GM21737 (cell line): ENCODE results near the gene SIPA1L3.

Experiments used
- ATAC-seq: cut with Tn5 transposase; IDR thresholded peaks from one replicate; pipeline ENCODE4 v1.9.1; 2021; ENCODE audit warnings: mild to moderate bottlenecking, moderate library complexity; ENCODE audit not compliant: unreplicated experiment

SIPA1L3 gene

DNA sequence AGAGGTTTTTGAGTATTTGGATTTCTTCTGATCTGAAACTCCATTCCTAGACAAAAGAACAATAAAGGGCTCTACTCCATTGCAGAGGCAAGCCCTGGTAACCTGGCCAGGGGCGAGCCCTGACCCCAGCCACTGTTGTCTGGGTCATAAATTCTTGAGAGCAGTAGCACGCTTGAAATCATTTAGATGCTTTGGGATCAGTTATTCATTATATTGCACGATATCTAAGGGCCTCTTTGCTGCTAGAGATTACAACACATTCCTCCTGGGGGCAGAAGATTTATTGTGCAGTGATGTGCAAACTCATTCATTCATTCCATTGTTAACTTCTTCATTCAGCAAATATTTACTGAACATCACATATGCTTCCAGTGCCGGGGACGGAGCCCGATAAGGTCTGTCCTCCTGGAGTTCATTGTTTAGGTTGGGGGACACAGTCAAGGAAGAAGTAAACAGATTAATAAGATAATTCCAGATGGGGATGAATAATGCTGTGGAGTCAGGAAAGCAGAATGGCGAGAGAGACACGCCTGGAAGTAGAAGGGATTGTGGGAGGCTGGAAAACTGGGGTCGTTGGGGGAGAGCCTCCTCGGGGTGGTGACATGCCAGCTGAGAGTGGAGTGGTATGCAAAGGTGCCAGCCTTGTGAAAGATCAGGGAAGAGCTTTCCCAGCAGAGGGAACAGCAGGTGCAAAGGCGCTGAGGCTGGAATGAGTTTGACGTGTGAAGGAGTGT lies 34.9 kb downstream of the SIPA1L3 start:
- no peak for ATAC-seq

DNA sequence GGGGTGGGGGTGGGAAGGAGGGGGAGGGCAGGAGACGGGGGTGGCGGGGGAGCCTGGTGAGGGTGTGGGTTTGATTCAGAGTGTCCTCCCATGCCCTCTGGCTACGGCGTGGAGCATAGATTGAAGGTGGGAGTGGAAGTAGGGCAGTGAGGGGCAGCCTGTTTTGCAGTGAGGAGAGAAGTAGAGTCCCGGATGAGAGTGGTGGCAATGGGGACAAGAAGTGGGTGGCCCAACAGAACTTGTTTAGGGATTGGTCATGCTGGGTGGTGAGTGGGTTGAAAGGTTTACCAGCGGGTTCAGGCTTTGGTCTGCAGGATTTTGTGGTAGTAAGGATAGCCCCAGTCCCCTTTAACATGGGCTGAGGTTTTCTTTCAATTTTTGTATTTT lies 35.5 kb downstream of the SIPA1L3 start:
- no peak for ATAC-seq

DNA sequence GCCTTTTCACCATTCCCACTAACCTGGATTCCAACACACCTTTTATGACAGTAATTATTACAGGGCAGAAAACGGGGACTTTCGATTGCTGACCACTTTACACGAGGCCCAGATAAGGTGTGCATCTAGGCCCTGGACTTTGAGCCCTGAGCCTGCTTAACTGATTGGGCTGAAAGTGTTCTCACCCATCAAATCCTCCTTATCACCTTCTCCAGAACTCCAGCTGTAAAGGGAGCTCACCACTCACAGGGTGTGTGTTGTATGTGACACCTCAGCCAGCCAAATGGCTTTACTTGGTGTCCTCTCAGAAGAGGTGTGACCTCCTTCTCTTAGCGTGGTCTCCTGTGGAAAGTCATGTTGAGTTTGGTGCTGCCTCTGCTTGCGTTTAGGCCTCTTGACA lies 36.5 kb downstream of the SIPA1L3 start:
- ATAC-seq: no peak

DNA sequence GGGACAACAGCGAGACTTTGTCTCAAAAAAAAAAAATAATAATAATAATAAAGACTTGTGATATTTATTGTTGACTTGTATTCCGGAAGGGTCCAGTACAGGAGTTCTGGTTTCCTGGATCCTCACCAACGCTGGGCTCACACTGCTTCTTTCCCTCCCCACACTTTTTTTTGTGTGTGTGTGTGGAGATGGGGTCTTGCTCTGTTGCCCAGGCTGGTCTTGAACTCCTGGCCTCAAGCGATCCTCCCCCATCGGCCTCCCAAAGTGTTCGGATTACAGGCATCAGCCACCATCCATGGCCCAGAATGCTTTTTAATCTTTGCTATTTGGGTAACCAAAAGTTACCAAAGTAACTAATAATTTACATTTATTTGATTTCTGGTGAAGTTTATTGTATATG lies 39.1 kb downstream of the SIPA1L3 start:
- ATAC-seq: no peak

DNA sequence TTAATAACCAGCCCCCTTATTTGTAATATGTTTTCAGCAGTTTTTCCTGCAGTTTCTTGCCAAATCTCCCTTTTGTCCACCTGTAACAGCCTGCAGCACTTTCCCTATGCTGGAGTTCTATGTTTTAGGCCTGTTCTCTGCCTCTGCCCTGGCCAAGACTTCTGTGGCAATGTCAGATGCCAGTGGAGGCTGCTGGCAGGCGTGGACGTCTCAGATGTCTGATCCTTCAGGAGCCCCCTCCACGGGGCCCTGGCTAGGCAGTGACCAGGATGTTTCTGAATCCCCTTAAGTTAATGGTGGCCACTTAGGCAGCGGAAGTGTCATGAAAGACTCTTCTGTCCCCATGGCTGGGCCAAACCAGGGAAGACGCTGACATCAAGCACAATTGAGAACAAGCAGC lies 40.8 kb downstream of the SIPA1L3 start:
- ATAC-seq: no peak

DNA sequence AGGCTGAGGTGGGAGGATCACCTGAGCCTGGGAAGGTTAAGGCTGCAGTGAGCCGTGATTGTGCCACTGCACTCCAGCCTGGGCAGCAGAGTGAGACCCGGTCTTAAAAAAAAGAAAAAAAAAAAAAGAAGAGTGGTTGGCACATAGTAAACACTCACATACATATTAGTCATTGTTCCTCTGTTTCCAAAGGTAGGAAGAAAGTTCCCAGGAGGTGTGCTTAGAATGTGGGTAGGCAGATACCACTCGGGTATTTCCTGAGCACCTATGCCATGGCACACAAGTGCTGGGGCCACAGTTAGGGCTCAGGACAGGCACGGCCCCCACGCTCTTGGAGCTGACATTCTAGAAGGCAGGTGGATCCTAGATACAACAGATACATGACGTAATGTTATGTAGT lies 41.4 kb downstream of the SIPA1L3 start:
- ATAC-seq: no peak

DNA sequence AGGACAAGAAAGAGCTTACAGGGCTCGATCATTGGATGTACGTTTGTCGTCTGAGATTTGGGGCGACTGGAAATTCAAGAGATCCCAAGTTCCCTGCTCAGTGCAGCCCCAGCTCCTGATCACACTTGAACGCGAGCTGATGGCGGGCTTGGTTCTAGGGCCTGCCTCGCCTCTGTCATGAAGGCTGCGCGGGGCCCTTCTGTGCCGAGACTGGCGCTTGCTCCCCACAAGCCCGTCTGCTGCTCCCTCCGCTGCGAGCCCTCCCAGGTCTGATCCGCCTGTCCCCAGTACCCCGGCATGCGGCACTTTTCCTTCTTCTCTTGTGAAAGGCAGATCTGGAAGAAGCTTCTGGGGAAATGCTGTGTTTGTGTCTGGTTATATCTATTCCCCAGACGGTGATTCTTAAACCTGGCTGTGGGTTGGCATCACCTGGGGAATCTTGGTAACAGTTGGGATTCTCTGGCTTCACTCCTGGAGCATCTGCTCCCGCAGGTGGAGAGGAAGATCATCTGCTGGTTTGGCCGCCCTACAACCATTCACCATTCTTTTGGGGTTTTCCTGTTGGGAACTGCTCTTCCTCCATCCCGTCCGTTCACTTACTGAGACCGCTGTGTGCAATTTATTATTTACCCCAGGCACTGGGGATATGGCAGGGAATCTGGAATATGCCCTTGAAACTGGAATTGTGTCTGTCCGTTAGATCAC lies 43.6 kb downstream of the SIPA1L3 start:
- ATAC-seq: no peak

DNA sequence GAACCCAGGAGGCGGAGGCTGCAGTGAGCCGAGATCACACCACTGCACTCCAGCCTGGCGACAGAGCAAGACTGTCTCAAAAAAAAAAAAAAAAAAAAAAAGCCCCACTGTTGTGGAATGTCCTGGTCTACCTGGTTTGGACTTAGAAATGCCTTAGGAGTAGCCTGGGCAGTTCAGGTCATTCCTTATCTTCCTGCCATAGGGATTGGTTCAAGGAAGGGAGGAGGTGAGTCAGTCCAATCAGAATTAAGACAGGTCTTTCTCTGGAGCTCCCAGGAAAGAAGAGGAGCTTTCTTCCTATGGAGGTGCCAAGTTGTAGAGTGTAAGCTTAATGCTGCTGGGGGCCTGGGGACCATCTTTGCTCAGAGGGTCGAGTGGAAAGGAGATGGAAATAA lies 44.8 kb downstream of the SIPA1L3 start:
- ATAC-seq: no peak

DNA sequence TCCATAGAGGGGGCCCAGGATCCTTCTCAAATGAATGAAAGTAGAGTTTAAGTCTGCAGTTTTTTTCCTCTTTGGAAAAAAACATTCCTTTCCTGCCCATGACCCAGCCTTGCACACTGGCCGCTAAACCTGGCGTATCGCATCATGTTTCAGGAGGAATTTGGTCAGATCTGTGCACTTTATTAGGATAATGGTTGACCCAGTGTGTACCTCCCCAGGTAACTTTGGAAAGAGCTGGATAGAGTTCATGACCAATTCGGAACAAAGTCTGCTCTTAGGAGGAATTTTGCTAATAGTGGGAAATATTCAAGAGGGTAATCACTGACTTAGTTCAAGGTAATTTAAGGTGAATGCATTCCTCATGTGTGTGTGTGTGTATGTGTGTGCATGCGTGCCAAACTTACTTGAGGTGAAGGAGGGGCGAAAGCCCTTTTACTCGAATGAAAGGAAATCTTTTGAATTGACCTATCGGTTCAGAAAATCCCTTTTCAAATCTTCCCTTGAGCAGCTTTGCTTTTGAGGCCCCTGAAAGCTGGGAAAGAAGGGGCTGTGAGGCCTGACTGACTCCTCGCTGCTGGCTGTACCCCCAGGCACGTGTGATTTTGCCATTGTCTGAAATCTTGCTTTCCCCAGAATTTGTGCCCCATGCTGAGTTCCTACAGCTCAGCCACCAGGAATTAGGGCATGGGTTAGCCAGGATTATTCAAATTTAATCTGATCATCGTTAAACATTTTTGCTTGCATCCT lies 46.3 kb downstream of the SIPA1L3 start:
- ATAC-seq: no peak

DNA sequence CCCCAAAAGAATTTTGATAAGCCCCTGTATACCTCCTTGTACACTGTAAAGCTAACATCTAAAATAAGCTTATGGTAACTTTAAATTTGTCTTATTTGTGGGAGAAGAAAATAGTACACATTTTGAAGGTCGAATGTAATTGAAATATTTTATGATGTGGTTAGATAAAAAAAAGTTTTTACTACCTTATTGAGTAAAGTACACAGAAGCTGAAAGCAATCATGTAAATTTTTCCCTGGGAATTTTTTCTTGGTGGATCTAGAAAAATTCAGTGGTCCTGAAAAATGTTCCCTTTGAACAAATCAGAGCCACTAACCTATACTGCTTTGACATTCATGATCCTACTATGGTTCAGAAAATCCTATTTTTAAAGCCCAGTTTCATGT lies 46.9 kb downstream of the SIPA1L3 start:
- no peak for ATAC-seq

DNA sequence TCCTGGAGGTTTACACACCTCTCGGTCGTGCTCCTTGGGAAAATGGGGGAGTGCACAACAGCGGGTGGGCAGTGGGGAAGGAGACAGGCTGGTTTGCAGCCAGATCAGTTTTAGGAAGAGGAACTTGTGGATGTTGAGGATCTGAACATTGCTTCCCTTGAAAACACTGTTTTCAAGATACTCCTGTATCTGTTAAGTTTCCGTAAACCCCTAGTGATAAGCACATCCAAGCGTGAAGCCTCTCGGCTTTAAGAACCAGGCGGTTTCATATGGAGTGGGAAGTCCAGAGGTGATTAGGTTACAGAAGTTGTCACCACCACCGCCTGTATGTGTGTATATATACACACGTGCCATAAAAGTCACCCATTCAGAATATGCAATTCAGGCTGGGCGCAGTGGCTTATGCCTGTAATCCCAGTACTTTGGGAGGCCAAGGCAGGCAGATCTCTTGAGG lies 47.4 kb downstream of the SIPA1L3 start:
- no peak for ATAC-seq

DNA sequence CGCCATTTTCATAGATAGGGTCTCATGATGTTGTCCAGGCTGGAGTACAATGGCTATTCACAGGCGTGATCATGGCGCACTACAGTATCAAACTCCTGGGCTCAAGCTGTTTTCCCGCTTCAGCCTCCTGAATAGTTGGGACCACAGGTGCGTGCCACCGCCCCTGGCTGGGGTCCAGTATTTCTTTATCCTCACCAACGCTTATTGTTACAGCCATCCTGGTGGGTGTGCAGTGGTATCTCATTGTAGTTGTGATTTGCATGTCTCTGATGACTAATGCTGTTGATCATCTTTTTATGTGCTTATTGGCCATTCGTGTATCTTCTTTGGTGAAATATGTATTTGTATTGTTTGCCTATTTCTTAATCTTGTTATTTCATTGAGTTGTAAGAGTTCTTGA lies 49.0 kb downstream of the SIPA1L3 start:
- no peak for ATAC-seq

DNA sequence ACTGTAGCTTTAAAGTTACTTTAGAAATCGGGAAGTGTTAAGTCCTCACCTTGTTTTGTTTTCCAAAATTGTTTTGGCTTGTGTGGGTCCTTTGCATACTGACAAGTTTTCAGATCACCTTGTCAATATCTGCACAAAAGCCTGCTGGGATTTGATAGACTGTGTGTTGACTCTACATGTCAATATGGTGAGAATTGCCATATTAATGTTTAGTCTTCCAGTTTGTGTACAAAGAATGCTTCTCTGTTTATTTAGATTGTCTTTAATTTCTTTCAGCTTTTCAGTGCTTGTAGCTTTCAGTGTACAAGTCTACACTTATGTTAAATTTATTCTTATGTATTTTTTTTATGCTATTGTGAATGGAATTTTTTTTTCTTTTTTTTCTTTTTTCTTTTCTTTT lies 50.2 kb downstream of the SIPA1L3 start:
- no peak for ATAC-seq

DNA sequence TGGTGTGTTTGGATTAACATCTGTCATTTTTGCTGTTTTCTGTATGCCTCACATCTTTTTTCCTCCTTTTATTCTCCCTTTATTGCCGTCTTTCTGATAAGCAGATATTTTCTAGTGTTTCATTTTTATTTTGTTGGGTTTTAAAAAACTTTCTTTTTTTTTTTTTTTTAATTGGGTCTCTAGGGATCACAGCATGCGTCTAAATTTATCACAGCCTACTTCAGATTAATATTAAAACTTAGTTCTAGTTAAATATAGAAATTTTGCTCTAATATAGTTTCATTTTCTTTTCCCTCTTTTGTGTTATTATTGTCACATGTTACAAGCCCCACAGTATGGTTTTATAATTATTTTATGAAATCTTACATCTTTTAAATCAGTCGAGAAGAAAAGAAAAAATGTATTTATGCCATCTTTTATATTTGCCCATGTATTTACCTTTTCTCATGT lies 52.7 kb downstream of the SIPA1L3 start:
- no peak for ATAC-seq

DNA sequence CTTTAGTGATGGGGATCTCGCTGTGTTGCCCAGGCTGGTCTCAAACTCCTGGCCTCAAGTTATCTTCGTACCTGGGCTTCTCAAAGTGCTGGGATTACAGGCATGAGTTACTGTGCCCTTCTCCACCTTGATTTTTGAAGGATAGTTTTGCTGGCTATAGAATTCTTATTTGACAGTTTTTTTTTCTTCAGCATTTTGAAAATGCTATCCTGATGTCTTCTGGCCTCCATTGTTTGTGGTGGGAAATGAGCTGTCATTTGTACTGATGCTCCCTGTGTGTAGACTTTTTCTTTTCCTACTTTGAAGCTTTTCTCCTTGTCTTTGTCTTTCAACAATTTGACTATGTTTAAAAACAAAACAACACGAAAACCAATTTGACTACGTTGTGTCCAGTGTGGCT lies 54.2 kb downstream of the SIPA1L3 start:
- no peak for ATAC-seq

DNA sequence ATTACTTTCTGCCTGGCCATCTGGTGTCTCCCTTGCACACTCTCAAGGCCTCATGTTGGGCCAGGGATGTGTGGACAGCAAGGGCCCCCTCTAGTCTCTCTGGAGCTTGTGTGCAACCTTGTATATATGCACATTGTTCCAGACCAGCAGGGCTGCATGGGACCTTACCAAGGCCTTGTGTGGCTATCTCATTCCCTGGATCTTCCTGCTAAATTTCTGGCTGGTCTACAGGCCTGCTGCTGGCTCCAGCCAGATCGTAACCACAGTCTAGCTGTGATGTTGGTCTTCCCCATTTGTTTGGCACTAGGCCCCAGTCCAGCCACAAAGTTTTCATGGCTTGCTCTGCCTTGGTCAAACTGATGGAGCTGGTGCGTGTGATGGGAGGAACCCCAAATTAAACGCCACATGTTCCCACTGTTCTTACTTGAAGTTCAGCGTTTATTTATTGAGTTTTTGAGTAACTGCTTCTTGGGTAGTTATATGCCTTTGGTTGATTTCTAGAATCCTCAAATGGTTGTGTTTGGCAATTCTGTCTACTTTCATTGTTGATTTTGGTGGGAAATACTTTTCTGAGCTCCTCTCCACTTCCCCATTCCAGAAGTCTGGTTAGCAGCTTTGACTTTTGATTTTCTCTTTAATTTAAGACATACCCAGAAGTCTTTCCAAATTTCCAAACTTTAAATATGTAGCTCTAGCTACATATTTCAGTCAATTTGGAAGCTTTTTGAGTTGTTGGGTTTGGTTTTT lies 56.4 kb downstream of the SIPA1L3 start:
- no peak for ATAC-seq

DNA sequence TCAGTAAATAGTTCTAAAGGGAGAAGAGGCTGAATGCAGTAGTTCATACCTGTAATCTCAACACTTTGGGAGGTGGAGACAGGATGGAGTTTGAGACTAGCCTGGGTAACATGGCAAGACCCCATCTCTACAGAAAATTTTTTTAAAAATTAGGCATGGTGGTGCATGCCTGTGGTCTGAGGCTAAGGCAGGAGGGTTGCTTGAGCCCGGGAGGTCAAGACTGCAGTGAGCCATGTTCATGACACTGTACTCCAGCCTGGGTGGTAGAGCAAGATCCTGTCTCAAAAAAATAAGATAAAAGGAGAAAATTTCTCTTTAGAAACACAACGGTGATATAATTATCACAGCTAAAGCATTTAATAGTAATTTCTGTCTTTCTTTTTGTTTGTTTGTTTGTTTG lies 57.1 kb downstream of the SIPA1L3 start:
- ATAC-seq: no peak

DNA sequence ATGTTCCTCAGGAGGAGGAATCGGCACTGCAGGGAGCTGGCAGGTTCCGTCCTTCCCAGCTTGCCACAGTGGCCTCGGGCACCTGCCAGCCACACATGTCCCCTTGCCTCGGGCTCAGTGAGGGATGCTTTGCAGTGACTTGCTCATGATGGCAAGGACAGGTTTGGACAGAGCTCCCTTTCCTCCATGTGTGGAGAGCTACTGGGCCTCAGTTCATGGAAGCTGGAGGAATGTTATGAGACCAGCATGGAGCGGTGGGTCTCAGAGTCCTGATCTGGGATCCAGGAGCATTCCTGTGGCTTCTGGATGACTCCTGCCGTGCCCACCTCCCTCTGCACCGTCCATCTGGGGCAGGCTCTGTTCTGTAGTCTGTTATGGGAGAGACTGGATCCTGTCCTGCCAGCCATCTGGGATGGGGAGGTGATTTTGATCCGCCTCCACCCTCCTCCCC lies 59.2 kb downstream of the SIPA1L3 start:
- ATAC-seq: no peak

DNA sequence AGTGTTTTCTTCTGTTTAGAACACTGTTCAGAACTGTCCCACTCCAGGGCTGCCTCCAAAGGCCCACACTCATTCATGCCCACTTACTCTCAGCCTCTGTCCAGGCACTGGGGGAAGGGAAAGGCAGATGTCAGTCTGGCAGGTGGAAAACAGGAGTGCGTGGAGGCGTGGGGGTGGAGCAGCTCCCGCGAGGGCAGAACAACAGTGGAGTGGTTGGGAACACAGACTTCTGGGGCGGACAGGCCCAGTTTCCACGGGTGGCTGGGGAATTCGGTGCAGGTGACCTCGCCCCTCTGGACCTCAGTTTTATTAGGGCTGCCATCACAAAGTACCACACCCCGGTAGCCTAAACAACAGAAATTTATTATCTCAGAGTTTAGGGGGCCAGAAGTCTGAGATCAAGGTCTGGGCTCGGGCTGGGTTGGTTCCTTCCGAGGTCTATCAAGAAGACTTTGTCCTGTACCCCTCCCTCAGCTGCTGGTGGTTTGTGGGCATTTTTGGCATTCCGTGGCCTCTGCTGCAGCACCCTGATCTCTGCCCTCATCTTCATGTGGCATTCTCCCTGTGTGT lies 59.7 kb downstream of the SIPA1L3 start:
- ATAC-seq: no peak

DNA sequence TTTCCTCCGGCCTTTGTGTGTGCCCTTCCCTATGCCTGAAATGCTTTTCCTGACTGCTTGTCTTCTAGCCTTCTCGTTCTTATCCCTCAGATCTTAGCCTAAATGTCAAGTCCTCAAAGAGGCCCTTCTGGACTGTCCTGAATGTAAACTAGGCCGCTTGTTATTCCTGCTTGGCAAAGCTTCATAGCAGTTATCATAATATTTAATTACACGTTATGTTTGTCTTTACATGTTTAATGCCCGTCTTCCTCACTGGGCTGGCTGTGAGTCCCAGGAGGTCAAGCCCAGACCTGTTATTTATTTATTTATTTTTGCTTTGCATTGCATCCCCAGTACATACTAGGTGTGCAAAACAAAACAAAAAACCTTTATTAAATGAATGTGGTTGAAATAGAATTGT lies 62.7 kb downstream of the SIPA1L3 start:
- no peak for ATAC-seq

DNA sequence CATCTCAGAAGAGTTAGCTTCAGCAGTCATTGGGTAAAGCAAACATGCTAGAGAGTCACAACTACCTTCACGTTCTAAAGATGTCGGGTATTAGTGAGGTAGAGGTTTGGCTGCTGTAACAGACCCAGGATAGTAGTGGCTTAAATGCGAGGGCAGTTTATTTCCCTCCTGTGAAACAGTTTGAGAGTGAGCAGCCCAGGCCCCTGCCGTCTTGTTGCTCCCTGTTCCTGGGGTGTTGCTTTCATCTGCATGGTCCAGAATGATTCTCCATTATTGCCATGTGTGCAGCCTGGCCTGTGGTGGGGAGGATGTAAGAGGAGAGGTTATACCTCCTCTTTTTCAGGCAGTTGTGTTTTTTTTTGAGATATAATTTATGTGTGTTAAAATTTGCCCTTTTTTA lies 63.7 kb downstream of the SIPA1L3 start:
- no peak for ATAC-seq
